SK-N-MC (cell line): ENCODE results near the gene MEPE.

ENCODE experiments used
- EZH2 ChIP-seq: fragments of 200-600 bp; sonication (generic); IDR thresholded peaks from one replicate; pipeline ENCODE4 v1.6.1; 2017; ENCODE audit warnings: antibody characterized with exemption
- POLR2AphosphoS5 ChIP-seq: IDR thresholded peaks from 2 replicates; pipeline ENCODE4 v1.6.1; 2012; ENCODE audit warnings: mild to moderate bottlenecking, low read depth, low read length, borderline replicate concordance

- TF ChIP-seq POLR2AphosphoS5 (no peak), EZH2 (no peak)
Measured at GRCh38 chr4:87840149-87840548, 7.4 kb downstream of the MEPE start.
